CD4-positive, CD25-positive, alpha-beta regulatory T cell (primary cell): Measurements from ENCODE around the gene GLRA1. TPM values are rescaled to one million over a fixed set of nuclear protein-coding genes. Genes with fewer than 3 reads are reported as not detected.

Source experiments
- ATAC-seq, 2 donors: fragments of 150-1000 bp; cut with Tn5 transposase; one replicate each; pipeline ENCODE4 v1.10.0; 2021; ENCODE audit warnings: low read depth in 2 of 2, moderate number of reproducible peaks in 2 of 2, moderate library complexity in 1 of 2
- DNase-seq, 3 donors: peaks; one replicate each; pipeline versions ENCODE4 v3.0.0 to v3.0.0-alpha.2; 2012 to 2022; ENCODE audit warnings: mixed read lengths in 1 of 3
- H3K27ac ChIP-seq: one replicate; pipeline ENCODE4 v1.7.0; 2013; ENCODE audit warnings: mild to moderate bottlenecking, low read length; ENCODE audit not compliant: insufficient read depth, poor library complexity, severe bottlenecking
- H3K27me3 ChIP-seq: one replicate; pipeline ENCODE4 v1.7.0; 2013; ENCODE audit warnings: low read length; ENCODE audit not compliant: control insufficient read depth, insufficient read depth
- H3K36me3 ChIP-seq: one replicate; pipeline ENCODE4 v1.7.0; 2013; ENCODE audit warnings: mild to moderate bottlenecking, low read length, moderate library complexity; ENCODE audit not compliant: control insufficient read depth, insufficient read depth
- H3K4me1 ChIP-seq: 2 replicates; pipeline ENCODE4 v1.7.0; 2013; ENCODE audit warnings: mild to moderate bottlenecking, low read length; ENCODE audit not compliant: insufficient read depth, control insufficient read depth, poor library complexity, severe bottlenecking
- H3K4me3 ChIP-seq: one replicate; pipeline ENCODE4 v1.7.0; 2013; ENCODE audit warnings: low read depth, mild to moderate bottlenecking, low read length, moderate library complexity
- H3K9me3 ChIP-seq, 2 experiments: 1 replicate in 1 of 2; 2 replicates in 1 of 2; pipeline ENCODE4 v1.7.0; 2013; ENCODE audit warnings: low read length in 2 of 2, mild to moderate bottlenecking in 1 of 2, moderate library complexity in 1 of 2; ENCODE audit not compliant: control insufficient read depth in 2 of 2
- H3K27ac Mint-ChIP-seq, 3 donors: one replicate each; pipeline ENCODE4 v1.8.0; 2020 to 2022; ENCODE audit warnings: mild to moderate bottlenecking in 3 of 3, mixed read lengths in 3 of 3, moderate library complexity in 2 of 3
- H3K27me3 Mint-ChIP-seq: one replicate; pipeline ENCODE4 v1.8.0; 2022; ENCODE audit warnings: mild to moderate bottlenecking, mixed read lengths
- H3K36me3 Mint-ChIP-seq: one replicate; pipeline ENCODE4 v1.8.0; 2020; ENCODE audit warnings: mixed read lengths
- H3K4me1 Mint-ChIP-seq, 4 donors: one replicate each; pipeline ENCODE4 v1.8.0; 2020 to 2022; ENCODE audit warnings: mixed read lengths in 4 of 4, mild to moderate bottlenecking in 1 of 4
- H3K4me3 Mint-ChIP-seq, 4 donors: one replicate each; pipeline ENCODE4 v1.8.0; 2020 to 2022; ENCODE audit warnings: mild to moderate bottlenecking in 4 of 4, mixed read lengths in 4 of 4, moderate library complexity in 3 of 4
- H3K9me3 Mint-ChIP-seq, 7 donors: one replicate each; pipeline ENCODE4 v1.8.0; 2020 to 2022; ENCODE audit warnings: mixed read lengths in 7 of 7, mild to moderate bottlenecking in 3 of 7, moderate library complexity in 2 of 7
- polyA plus RNA-seq, 4 donors: library from polyadenylated mRNA; unstranded; fragments of 300-500 nt; fragmentation: Illumina TruSeq; gene quantifications; one replicate each; pipeline ENCODE4 v1.2.3, GENCODE V29; 2021
- total RNA-seq: library from RNA; stranded (reverse); gene quantifications from one replicate; pipeline ENCODE4 v1.2.3, GENCODE V29; 2022

GLRA1 gene
- total and polyA plus RNA-seq, 5 donors from 2014 or later = not detected

DNA sequence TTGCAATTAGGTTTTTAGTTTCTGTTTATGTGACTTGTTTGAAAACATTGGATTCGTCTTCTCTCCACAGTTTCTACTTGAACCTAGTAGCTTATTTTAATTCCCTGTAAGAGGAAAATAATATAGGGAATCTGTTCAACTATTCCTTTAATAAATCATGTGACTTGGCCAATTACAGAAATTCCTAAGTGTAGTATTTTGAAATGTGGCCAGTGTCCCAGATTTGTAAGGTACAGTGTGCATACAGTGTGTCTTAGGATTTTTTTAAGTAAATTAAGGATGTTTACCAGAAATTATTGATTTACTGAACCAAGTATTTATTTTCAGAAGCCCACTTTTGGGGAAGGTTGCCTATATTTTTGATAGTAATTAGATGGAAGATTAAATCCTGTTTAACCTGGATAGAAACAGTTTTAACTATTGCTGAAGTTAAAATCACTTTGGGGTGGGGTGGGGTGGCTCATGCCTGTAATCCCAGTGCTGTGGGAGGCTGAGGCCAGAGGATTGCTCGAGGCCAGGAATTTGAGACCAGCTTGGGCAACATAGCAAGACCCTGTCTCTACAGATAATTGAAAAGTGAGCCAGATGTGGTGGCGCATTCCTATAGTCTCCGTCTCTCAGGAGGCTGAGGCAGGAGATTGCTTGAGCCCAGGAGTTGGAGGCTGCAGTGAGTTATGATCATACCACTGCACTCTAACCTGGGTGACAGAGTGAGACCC is 116.0 kb downstream of the GLRA1 start:
- no peak overlapping the region for H3K4me3 ChIP-seq
- peak overlapping the region in 1 of 3 donors; percentile 54 for H3K27ac Mint-ChIP-seq
- H3K36me3 Mint-ChIP-seq = peaks cover 23% of the 10 kb centered on the region
- DNase-seq = no peak
- no peak overlapping the region for H3K4me3 Mint-ChIP-seq
- no peak overlapping the region for H3K27ac ChIP-seq
- no peaks in the 10 kb centered on the region for H3K4me1 ChIP-seq
- peaks cover 0 to 34% (median 18%) of the 10 kb centered on the region in 4 donors for H3K4me1 Mint-ChIP-seq
- H3K9me3 Mint-ChIP-seq = no peaks in the 10 kb centered on the region
- H3K9me3 ChIP-seq = no peaks in the 10 kb centered on the region
- no peak for ATAC-seq
- H3K27me3 Mint-ChIP-seq = no peaks in the 10 kb centered on the region
- H3K36me3 ChIP-seq = peaks cover 87% of the 10 kb centered on the region
- H3K27me3 ChIP-seq = no peaks in the 10 kb centered on the region

DNA sequence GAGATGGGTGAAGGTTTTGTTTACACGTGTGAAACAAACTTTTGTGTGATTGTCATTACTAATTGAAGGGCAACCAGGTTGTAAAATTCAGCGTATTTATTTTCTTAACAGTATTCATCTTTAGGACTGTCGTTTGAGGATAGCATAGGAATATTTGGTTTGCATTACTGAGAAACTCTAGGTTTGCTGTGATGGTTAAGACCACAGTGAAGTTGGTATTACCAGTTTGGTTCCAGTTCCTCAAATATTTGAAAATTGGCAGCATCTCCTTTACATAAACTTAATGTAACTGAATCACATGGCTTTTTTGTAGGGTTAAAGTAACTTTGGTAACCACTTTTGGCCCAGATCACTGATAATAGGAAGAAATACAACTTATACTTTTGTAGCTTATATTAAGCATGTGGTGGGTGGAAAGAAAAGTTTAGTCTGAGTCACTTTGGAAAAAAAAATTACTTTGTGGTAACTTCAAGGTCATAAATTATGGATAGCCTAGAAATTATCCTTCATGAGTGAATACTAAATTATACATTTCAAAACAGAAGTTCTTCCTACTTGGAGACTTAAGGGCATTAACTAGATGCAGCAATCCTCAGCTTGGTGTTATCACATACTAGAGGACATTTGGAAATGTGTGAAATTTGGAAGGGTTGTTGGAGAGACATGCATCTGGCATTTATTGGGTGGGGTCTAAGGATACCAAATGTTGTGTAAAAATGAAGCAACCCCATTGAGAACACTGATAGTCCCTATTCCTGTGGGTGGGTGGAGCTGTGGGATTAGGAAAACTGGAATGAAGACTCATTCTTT is 119.0 kb downstream of the GLRA1 start:
- no peak overlapping the region for H3K27ac ChIP-seq
- no peak overlapping the region for H3K4me3 ChIP-seq
- H3K4me1 Mint-ChIP-seq = peaks cover 0 to 26% (median 16%) of the 10 kb centered on the region in 4 donors
- H3K4me3 Mint-ChIP-seq = no peak overlapping the region
- H3K36me3 ChIP-seq = peaks cover 91% of the 10 kb centered on the region
- no peak for DNase-seq
- H3K9me3 Mint-ChIP-seq = no peaks in the 10 kb centered on the region
- peaks cover 32% of the 10 kb centered on the region for H3K36me3 Mint-ChIP-seq
- no peak for ATAC-seq
- H3K27ac Mint-ChIP-seq = peak overlapping the region in 1 of 3 donors; percentile 51
- no peaks in the 10 kb centered on the region for H3K27me3 ChIP-seq
- no peaks in the 10 kb centered on the region for H3K27me3 Mint-ChIP-seq
- H3K4me1 ChIP-seq = no peaks in the 10 kb centered on the region
- no peaks in the 10 kb centered on the region for H3K9me3 ChIP-seq

DNA sequence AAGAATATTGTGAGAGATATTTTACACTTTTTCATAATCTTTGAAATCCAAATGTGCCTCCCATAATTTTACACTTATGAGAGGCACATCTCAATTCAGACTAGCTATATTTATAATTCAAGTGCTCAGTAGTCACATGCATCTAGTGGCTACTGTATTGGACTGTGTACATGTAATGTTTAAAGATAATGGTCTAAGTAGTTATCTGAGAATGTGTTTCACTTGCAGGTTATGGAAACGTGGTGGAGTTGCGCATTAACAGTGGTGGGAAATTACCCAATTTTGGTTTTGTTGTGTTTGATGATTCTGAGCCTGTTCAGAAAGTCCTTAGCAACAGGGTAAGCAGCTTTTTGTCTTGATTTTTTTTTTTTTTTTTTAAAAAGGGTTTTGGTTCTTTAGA is 124.1 kb downstream of the GLRA1 start:
- peaks cover 9 to 17% (median 16%) of the 10 kb centered on the region in 4 donors for H3K4me1 Mint-ChIP-seq
- Histone ChIP-seq H3K27ac (no peak overlapping the region), H3K27me3 (no peaks in the 10 kb centered on the region), H3K36me3 (peaks cover 93% of the 10 kb centered on the region), H3K4me1 (no peaks in the 10 kb centered on the region), H3K9me3 (no peaks in the 10 kb centered on the region), H3K4me3 (no peak overlapping the region)
- peaks cover 58% of the 10 kb centered on the region for H3K36me3 Mint-ChIP-seq
- ATAC-seq (no peak), DNase-seq (no peak)
- H3K4me3 Mint-ChIP-seq = no peak overlapping the region
- H3K9me3 Mint-ChIP-seq = no peaks in the 10 kb centered on the region
- H3K27ac Mint-ChIP-seq = no peak overlapping the region
- no peaks in the 10 kb centered on the region for H3K27me3 Mint-ChIP-seq

DNA sequence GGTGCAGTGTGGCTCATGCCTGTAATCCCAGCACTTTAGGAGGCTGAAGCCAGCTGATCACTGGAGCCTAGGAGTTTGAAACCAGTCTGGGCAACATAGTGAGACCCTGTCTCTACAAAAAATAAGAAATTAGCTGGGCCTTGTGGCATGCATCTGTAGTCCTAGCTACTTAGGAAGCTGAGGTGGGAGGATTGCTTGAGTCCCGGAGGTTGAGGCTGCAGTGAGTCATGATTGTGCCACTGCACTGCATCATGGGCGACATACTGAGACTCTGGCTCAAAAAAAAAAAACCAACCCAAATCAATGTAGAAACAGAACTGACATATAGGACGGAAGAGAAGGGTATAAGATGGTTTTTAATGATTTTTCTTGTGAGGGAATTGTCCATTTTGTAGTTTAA is 125.2 kb downstream of the GLRA1 start:
- DNase-seq (no peak), ATAC-seq (no peak)
- H3K4me1 ChIP-seq = peaks cover 3% of the 10 kb centered on the region
- peaks cover 20 to 24% (median 22%) of the 10 kb centered on the region in 4 donors for H3K4me1 Mint-ChIP-seq
- peak overlapping the region in 2 of 3 donors; percentile 16 to 74 for H3K27ac Mint-ChIP-seq
- H3K9me3 Mint-ChIP-seq = peaks cover 0 to 1% (median 0%) of the 10 kb centered on the region in 7 donors
- peaks cover 90% of the 10 kb centered on the region for H3K36me3 ChIP-seq
- H3K9me3 ChIP-seq = no peaks in the 10 kb centered on the region
- no peak overlapping the region for H3K4me3 ChIP-seq
- H3K27me3 Mint-ChIP-seq = no peaks in the 10 kb centered on the region
- no peaks in the 10 kb centered on the region for H3K27me3 ChIP-seq
- H3K4me3 Mint-ChIP-seq = no peak overlapping the region
- peaks cover 56% of the 10 kb centered on the region for H3K36me3 Mint-ChIP-seq
- no peak overlapping the region for H3K27ac ChIP-seq

- no peak overlapping the region for H3K27ac ChIP-seq
- no peaks in the 10 kb centered on the region for H3K27me3 ChIP-seq
- peaks cover 0 to 1% (median 0%) of the 10 kb centered on the region in 7 donors for H3K9me3 Mint-ChIP-seq
- no peak for ATAC-seq
- H3K36me3 Mint-ChIP-seq = peaks cover 59% of the 10 kb centered on the region
- no peak for DNase-seq
- H3K27ac Mint-ChIP-seq = peak overlapping the region; percentile 1 to 81 (median 1)
- no peak overlapping the region for H3K4me3 Mint-ChIP-seq
- H3K9me3 ChIP-seq = no peaks in the 10 kb centered on the region
- no peak overlapping the region for H3K4me3 ChIP-seq
- no peaks in the 10 kb centered on the region for H3K27me3 Mint-ChIP-seq
- H3K36me3 ChIP-seq = peaks cover 90% of the 10 kb centered on the region
- H3K4me1 ChIP-seq = peaks cover 3% of the 10 kb centered on the region
- peaks cover 24 to 29% (median 28%) of the 10 kb centered on the region in 4 donors for H3K4me1 Mint-ChIP-seq
Observed at GRCh38 chr5:151798674-151799073, 126.0 kb downstream of the GLRA1 start.

GRCh38 chr5:151795426-151795825 is 129.2 kb downstream of the GLRA1 start:
- Histone ChIP-seq H3K9me3 (no peaks in the 10 kb centered on the region), H3K36me3 (peaks cover 94% of the 10 kb centered on the region), H3K4me3 (no peak overlapping the region), H3K27ac (peak overlapping the region; percentile 7), H3K4me1 (peaks cover 3% of the 10 kb centered on the region), H3K27me3 (no peaks in the 10 kb centered on the region)
- Mint-ChIP-seq H3K27ac (peak overlapping the region; percentile 12 to 60 (median 15)), H3K4me1 (peaks cover 23 to 42% (median 34%) of the 10 kb centered on the region in 4 donors), H3K27me3 (no peaks in the 10 kb centered on the region), H3K4me3 (no peak overlapping the region), H3K9me3 (peaks cover 0 to 1% (median 0%) of the 10 kb centered on the region in 7 donors), H3K36me3 (peaks cover 59% of the 10 kb centered on the region)
- peak in 1 of 3 donors; percentile 79 for DNase-seq
- peak; percentile 52 to 66 for ATAC-seq

GRCh38 chr5:151793358-151793757 is 131.3 kb downstream of the GLRA1 start:
- Mint-ChIP-seq H3K36me3 (peaks cover 54% of the 10 kb centered on the region), H3K27me3 (no peaks in the 10 kb centered on the region), H3K4me1 (peaks cover 24 to 45% (median 37%) of the 10 kb centered on the region in 4 donors), H3K4me3 (no peak overlapping the region), H3K9me3 (peaks cover 0 to 1% (median 0%) of the 10 kb centered on the region in 7 donors), H3K27ac (peak overlapping the region in 1 of 3 donors; percentile 58)
- no peak for DNase-seq
- H3K27me3 ChIP-seq = no peaks in the 10 kb centered on the region
- peaks cover 92% of the 10 kb centered on the region for H3K36me3 ChIP-seq
- ATAC-seq = no peak
- H3K4me3 ChIP-seq = no peak overlapping the region
- peaks cover 3% of the 10 kb centered on the region for H3K4me1 ChIP-seq
- H3K9me3 ChIP-seq = no peaks in the 10 kb centered on the region
- no peak overlapping the region for H3K27ac ChIP-seq
